Hematopoietic multipotent progenitor cell treated with erythropoietin and hydrocortisone succinate and interleukin-3 and kit ligand, for 8 days (in vitro differentiated cells): ENCODE data around the gene ADAMTSL5.
"Not testable (repeated sequence)": the region's sequence is repeated elsewhere in the genome, so short reads cannot be mapped to it uniquely, and the experiment has no call there.

Source experiments
- DNase-seq: peaks from one replicate; pipeline ENCODE4 v3.0.0-alpha.2; 2015

The ADAMTSL5 gene

DNA sequence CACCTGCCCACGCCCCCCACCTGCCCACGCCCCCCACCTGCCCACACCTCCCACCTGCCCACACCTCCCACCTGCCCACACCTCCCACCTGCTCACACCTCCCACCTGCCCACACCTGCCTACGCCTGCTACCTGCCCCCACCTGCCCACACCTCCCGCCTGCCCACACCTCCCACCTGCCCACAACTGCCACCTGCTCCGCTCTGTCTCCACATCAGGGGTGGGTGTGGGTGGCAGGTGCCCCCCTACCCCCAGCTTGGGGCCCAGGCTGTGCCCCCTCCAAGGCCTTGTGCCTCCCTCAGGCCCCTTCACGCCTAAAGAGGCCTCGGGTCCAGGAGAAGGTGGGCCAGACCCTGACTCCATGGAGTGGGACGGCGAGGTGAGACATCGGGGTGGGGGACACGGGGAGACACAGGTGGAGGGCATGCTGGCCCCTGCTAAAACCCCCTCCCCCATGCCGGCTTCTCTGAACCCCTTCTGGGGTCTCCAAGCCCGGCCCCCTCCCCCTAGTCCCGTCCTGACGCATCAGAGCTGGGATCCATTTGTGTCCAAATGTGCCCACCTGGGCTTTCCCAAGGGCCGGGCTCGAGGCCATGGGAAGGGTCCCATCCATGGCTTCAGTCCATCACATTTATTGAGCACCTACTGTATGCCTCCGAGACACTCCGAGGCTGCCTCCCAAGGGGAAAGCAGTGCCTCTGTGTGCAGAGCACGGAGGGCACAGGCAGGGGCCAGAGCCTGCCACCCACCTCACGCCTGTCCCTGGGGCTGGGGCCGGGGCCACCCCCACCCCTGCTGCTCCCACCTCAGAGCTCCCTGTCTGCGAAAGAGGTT, 16.0 kb upstream of the ADAMTSL5 start:
- no peak for DNase-seq

DNA sequence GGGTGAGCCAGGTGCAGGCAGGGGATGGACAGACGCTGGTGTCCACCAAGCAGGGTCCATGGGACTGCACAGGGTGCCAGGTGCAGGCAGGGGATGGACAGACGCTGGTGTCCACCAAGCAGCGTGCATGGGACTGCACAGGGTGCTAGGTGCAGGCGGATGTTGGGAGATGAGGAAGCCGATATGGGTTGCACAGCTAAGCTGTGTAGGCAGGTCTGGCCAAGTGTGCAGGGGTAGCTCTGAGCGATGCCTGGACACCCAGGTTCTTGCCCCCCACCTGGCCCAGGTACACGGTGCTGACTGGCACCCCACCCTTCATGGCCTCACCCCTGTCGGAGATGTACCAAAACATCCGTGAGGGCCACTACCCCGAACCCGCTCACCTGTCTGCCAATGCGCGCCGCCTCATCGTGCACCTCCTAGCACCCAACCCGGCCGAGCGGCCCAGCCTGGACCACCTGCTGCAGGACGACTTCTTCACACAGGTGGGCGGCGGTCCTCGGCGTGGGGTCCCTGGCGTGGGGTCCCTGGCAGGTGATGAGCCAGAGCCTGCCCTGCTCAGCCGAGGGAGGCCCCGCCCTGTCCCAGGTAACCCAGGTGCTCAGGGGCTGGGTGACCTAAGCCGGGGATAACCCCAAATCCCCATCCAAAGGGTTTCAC, 15.0 kb upstream of the ADAMTSL5 start:
- DNase-seq, result no peak

DNA sequence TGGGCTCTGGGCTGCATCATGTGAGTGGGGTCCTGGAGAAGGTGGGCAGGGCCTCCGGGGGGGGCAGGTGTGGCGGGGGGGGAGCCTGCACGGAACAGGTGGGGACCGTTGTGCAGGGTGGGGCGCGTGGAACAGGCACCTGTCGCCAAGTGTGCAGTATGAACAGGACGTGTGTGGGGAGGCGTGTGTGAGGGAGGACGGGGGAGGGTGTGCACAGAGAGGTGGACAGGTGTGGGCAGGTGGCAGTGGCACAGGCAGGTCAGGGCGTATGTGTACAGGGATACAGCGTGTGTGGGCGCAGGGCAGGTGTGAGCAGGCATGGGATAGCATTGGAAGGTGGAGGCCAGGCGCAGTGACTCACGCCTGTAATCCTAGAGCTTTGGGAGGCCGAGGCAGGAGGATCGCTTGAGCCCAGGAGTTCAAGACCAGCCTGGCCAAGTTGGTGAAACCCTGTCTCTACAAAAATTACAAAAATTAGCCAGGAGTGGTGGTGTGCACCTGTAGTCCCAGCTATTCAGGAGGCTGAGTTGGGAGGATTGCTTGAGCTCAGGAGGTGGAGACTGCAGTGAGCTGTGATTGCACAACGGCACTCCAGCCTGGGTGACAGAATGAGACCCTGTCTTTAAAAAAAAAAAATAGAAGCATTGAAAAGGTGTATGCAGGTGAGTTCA, 14.3 kb upstream of the ADAMTSL5 start:
- no peak for DNase-seq

DNA sequence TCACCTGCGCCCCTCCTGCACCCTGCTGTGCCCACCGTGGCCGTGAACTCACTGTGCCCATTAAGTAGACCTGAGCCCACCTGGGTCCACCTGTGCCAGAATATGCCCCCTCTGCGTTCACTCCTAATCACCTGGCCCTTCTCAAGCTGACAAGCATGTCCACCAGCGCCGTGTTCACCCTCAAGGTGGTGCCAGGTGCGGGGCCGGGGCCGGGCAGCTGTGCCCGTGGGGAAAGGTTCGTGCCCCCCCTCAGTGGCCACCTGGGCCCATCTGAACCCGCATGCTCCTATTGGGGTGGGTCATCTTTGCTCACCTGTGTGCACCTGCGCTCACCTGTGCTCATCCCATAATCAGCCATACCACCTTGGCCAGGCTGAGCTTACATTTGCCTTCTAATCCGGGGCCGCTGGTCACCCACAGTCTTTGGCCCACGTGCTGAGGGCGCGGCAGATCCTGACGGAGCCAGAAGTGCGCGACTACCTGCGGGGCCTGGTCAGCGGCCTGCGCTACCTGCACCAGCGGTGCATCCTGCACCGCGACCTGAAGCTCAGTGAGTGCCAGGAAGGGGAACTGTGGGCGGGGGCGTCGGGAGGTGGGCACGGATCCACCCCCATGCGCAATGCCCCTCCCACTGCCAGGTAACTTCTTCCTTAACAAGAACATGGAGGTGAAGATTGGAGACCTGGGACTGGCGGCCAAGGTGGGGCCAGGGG, 13.4 kb upstream of the ADAMTSL5 start:
- no peak for DNase-seq

DNA sequence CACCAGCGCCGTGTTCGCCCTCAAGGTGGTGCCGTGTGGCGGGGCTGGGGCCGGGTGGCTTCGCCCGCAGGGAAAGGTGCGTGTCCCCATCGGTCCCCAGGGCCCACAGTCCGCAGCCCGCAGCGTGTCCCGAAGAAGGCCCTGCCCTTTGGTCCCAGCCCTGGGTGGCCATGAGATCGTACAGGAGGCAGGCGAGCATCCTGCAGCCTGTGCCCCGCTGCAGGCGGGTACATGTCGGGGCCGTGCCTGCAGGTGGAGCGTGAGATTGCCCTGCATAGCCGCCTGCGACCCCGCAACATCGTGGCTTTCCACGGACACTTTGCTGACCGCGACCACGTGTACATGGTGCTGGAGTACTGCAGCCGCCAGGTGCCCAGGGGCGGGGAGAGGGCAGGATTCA, 12.5 kb upstream of the ADAMTSL5 start:
- DNase-seq, result no peak

DNA sequence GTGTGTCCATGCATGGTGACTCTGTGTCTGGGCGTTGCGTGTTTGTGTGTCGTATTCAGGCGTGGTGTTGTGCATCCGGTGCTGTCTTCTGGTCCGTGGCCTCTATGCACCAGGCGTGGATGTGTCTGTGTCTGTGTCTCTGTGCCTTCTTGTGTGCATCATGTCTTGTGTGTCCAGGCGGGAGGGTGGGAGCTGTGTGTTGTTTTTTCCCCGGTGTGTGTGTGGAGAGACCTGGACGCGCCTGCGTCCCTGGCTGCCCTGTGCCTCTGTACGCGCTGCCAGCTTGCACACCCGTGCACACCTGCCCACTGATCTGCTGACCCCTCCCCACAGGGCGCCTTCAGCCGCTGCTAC, 12.1 kb upstream of the ADAMTSL5 start:
- no peak for DNase-seq

DNA sequence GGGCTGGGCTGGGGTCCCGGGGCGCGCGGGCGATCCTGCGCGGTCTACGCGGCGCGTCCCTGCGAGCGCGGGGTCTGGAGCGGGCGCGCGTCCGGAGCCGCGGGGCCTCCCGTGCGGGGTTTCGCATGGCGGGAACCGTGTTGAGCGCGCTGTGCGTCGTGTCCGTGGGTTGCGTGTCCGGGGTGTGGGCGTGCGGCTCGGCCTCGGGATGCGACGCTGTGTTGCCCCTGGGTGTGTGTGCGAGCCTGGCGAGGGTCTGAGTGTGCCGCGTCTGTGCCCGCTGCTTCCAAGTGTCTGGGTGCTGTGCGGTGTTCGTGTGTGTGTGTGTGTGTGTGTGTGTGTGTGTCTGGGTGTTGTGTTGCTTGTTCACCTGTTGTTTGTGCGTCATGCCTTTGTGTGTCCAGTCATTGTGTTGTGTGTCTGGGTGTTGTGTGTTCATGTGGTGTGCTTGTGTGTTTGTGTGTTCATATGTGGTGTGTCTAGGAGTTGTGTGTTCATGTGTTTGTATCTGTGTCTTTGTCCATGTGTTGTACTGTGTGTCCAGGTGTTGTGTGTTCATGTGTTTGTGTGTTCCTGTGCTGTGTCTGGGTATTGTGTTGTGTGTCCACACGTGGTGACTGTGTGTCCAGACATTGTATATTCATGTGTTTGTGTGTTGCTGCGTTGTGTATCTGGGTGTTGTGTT, 11.6 kb upstream of the ADAMTSL5 start:
- no peak for DNase-seq

DNA sequence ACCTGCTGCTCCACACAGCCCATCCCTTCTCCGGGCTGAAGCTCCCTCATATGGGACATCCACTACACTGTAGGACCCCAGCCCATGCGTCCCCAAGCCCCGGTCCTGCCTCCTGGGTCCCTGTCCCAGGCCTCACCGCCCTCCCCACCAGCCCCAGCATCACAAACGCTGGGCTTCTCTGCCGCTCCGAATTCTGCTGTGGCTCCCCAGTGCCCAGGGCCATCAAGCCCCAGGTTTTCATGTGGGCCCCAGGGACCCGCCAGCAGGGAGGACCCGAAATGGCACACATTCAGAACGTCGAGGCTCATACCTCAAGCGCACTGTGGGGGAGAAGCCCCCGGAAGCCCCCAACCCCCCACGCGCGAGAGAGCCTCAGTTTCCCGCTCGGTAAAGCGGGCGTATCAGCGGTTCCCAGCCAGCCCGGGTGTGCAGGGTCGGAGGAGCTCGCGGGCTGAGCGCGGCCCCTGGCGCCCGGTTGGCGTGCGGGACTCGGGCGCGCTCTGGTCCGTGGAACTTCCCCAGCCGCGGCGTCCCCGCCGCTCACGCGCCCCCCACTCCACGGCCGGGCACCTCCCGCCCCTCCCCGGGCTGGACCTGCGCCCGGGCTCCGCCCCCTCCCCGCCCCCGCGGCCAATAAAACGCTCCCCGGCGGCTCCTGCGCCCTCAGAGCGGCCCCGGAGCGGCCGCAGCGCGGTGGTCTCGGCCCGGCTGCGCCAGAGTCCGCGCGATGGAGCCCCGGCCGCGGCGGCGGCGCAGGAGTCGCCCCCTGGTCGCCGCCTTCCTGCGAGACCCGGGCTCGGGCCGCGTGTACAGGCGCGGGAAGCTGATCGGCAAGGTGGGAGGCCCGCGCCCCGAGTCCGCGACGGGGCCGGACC, 10.8 kb upstream of the ADAMTSL5 start, which contains the start of gene PLK5:
PLK5 (plus strand) TSS at position 666 of the 875 bp plus-strand sequence. CDS start 2,920 bp downstream, outside the sequence.
- DNase-seq, result no peak

DNA sequence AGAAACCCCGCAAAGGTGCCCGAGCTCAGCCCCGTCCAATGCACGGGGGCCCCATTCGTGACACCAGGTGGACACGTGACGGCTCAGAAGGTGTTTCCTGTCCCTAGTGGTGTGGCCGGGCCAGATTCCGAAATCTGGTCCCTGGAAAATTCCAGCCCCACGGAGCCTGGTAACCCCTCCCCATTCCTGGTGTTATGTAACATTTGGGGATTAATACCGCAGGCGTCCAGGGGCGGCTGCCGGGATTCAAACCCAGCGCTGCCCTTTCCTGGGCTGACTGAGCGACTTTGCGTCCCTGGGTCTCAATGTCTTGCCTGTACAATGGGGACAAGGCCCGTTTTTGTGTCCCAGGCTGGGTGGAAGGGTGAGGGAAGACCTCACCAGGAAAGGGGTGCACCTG, 10.0 kb upstream of the ADAMTSL5 start:
- DNase-seq, result no peak

DNA sequence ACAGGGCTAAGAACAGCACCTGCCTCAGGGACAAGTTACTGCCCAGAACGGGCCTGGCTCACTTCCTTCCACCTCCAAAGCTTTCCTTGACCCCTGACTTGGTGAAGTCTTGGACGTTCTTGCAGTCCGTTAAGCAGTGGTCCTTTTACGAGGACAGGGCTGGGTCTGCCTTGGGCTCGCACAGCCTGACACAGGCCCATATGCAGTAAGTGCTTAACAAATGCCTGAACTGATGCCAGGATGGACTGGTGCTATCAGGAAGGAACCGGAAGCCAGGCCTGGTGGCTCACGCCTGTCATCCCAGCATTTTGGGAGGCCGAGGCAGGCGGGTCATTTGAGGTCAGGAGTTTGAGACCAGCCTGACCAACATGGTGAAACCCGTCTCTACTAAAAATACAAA, 9.2 kb upstream of the ADAMTSL5 start:
- DNase-seq, result no peak

DNA sequence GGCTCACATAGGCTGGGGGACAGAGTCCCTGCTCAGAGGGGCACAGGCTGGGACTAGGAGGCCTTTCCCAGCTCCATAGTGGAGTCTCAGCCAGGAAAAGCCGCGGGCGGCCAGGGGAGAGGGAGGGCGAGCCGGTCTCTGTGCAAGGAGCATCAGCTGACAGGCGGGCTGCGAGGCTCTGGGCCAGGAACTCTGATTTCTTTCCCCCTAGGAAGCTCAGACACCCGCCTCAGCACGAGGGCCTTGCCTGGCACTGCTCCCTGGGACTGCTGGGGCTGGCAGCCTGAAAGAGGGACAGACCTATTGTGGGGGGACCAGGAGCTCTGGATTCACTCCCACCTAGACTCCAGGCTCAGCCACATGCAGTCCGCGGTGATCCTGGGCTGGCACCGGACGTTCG, 8.8 kb upstream of the ADAMTSL5 start:
- DNase-seq, result no peak

DNA sequence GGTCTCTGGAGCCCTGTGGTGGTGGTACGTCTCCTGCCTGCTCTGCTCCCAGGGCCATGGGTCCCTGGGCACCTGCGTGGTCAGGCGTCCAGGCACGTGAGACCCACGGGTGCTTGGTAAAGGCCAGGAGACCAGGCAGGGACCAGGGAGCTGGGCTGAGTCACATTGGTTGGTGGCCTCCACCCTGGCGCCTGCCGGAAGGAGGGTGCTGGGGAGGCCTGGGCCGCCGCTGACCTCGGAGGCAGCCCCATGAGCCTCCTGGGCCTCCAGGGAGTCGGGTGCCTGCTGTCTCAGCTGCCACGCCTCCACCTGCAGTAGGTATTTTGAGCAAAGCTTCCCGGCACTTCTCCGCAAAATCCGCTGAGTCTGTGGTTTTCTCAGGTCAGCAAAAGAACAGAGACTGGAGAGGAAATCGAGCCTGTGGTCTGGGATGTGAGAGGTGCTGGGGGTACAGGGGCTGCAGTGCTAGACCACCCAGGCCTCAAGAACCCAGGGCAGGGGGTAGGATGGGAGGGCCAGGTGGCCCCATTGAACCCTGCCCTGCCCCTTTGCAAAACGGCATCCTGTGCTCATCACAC, 7.5 kb upstream of the ADAMTSL5 start:
- DNase-seq, result no peak

DNA sequence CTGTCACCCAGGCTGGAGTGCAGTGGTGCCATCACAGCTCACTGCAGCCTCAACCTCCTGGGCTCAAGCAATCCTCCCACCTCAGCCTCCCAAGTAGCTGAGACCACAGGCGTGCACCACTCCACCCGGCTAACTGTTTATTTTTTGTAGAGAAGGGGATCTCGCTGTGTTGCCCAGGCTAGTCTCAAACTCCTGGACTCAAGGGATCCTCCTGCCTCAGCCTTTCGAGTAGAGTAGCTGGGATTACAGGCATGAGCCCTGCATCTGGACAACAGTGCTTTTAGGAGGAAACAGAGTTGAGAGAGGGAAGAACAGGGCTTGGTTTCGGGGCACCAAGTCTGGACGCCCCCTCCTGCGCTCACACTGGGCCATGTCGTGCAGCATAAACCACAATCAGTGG, 7.0 kb upstream of the ADAMTSL5 start:
- DNase-seq, result not testable (repeated sequence)

DNA sequence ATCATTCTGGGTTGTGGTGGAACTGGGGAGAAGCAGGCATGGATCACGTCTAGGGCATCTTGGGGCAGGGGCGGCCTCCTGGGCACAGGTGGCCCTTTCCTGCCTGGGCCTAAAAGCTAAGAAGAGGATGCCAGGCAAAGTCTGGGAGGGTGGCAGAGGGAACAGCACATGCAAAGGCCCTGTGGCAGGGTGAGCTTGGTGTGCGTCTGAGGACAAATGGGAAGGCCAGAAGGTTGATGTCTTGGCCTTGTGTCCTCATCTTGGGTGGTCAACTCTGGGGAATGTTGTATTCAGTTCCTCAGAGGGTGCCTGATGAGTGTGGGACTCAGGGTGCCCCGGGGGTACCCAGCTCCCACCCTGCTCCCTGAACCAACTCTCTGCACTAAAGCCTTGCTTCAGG, 5.7 kb upstream of the ADAMTSL5 start:
- no peak for DNase-seq

DNA sequence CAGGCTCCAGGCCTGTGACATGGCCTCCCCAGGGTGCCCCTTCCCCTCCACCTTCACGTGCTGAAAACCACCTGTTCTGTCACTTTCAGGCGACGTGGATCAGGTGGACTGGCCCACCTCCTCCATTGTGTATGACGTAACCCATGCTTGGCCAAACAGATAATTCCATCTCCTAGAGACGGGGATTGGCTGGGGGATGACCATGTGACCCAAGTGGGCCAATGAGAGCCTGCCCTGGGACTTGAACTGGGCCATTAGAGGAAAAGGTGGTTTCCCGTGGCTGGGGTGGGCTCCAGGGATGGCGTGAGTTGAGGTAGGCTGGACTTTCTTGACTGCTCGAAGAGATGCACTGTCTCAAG, 3.6 kb upstream of the ADAMTSL5 start:
- DNase-seq, result no peak

DNA sequence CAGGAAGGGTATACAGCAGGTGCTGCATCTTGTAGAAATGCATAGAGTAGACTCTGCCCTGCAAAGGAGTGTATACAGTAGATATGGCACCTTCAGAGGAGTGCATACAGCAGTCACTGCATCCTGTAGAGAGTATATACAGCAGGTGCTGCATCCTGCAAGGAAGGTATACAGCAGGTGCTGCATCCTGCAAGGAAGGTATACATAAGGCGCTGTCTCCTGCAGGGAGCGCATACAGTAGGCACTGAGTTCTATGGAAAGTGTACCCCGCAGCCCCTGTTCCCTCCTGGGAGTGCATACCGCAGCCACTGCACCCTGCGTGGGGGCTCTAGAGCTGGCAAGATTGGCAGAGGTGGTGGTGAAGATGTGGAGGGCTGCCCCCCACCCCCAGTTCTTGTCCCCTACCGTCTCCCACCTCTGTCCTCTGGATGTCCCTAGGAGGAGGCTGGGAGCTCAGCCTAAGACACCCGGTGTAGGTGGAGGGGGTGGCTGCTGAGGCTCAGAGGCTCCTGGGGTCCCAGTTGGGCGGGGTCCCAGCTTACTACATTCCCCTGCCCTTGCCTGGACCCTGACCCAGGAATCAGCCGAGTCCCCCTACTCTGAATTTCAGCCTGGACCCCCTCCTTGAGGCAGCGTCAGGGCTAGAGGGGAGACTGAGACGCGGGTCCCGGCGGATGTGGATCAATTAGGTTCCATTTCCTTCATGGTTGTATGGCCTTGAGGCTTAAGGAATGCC, 2.3 kb upstream of the ADAMTSL5 start:
- no peak for DNase-seq

DNA sequence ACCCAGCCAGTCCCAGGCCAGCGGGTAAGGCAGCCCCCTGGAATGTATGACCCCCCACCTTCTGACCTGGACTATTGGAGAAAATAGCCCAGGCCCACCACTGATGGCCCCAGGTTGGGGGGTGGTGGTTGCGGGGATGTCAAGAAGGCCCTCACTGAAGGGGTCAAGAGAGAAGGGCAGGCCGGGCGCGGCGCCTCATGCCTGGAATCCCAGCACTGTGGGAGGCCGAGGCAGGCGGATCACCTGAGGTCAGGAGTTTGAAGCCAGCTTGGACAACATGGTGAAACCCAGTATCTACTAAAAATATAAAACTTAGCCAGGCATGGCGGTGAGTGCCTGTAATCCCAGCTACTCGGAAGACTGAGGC, 1.5 kb upstream of the ADAMTSL5 start:
- no peak for DNase-seq

DNA sequence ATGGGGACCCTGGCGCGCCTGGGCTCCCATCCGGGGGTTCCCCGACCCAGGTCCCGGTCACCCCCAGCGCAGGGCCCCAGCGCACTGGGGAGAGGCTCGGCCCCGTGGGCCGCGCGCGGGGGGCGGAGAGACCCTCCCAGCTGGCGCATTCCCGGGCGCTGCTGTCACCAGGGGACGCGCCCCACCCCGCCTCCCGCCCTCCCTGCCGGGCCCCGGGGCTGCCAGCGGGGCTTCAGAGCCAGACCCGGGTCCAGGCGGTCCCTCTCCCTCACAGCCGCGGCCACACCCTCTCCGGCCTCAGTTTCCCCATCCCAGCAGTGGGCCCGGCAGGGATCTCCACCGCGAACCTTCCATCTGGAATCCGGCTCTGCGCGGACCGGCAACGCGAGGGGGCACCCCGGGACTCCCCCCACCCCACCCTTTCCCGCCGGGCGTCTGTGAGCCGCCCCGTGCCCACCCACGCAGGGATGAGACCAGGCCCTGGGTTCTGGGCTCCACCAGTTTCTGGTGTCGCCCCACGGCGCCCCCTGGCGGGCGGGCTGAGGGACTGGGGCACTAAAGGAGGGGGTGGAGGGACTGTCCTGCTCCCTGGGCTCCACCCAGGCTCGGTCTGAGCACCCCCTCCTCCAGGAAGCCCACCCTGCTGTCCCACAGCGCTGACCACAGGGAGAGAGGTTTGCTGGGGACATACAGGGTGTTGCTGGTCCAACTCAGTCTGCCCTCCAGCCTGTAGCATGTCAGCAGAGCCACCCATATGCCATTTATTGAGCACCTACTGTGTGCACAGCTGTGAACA, 878 bp upstream of the ADAMTSL5 start:
- peak; percentile 66 for DNase-seq
